Vagina (tissue), 2 donors: ENCODE results near the gene PROKR2.

ENCODE experiments used
- CTCF ChIP-seq, 3 experiments: fragments of 450-650 bp in 2 of 3; fragments of 200-600 bp in 1 of 3; sonication (generic) in 1 of 3; IDR thresholded peaks; one replicate each; pipeline ENCODE4 v1.5.1; 2017 to 2019; ENCODE audit warnings: antibody characterized with exemption in 3 of 3, mild to moderate bottlenecking in 2 of 3, moderate library complexity in 2 of 3
- POLR2A ChIP-seq, 2 donors: fragments of 450-650 bp; IDR thresholded peaks; one replicate each; pipeline ENCODE4 v1.6.1; 2017; ENCODE audit warnings: antibody characterized with exemption in 2 of 2, mild to moderate bottlenecking in 2 of 2, moderate library complexity in 2 of 2
- POLR2AphosphoS5 ChIP-seq, 2 donors: sonication (generic); formaldehyde crosslinking; IDR thresholded peaks; one replicate each; pipeline ENCODE4 v1.9.0; 2017; ENCODE audit warnings: antibody characterized with exemption in 2 of 2, mild to moderate bottlenecking in 2 of 2, low read depth in 1 of 2; ENCODE audit not compliant: insufficient read depth in 1 of 2

- TF ChIP-seq POLR2A (IDR thresholded peaks at IDR 0.05) (no peak), CTCF (IDR thresholded peaks at IDR 0.05) (no peak), POLR2AphosphoS5 (IDR thresholded peaks at IDR 0.05; ENCODE audit: insufficient read depth in 1 of 2, low read depth in 1 of 2) (no peak)
Measured at GRCh38 chr20:5356941-5357340, 40.2 kb upstream of the PROKR2 start.
